ENCODE measurements around the gene AP3B1. TPM values are rescaled to one million over a fixed set of nuclear protein-coding genes. Genes with fewer than 3 reads are reported as not detected.
"Not testable (repeated sequence)": the region's sequence is repeated elsewhere in the genome, so short reads cannot be mapped to it uniquely, and the experiment has no call there.

The AP3B1 gene
- total RNA-seq, 4 donors from 2014 or later = 33.8 to 38.6 (median 36.0) TPM

- H3K4me1 ChIP-seq = no peaks in the 10 kb centered on the region
- no peak overlapping the region for H3K27ac ChIP-seq
- no peaks in the 10 kb centered on the region for H3K27me3 ChIP-seq
- peaks cover 0 to 6% of the 10 kb centered on the region in 2 donors for H3K36me3 ChIP-seq
- H3K4me3 ChIP-seq = no peak overlapping the region
- TF ChIP-seq EP300 (IDR thresholded peaks at IDR 0.05) = no peak
- ATAC-seq = no peak
- peaks cover 0 to 8% (median 0%) of the 10 kb centered on the region in 3 donors for H3K9me3 ChIP-seq
- 84% methylated on average over 3 of the region's 3 CpGs; no CpG with 5 or more reads in 1 of the 2 donors for WGBS, 2 donors (ENCODE audit: low coverage in 1 of 2)
These were observed 219.2 kb downstream of the AP3B1 start for GRCh38 chr5:78075301-78075700.

DNA sequence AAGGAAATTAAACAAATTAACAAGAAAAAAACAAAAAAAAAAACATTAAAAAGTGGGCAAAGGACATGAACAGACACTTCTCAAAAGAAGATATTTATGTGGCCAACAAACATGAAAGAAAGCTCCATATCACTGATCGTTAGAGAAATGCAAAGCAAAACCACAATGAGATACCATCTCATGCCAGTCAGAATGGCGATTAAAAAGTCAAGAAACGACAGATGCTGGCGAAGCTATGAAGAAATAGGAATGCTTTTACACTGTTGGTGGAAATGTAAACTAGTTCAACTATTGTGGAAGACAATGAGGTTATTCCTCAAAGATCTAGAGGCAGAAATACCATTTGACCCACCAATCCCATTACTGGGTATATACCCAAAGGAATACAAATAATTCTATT is 223.8 kb downstream of the AP3B1 start:
- not testable (repeated sequence) for H3K4me3 ChIP-seq, ATAC-seq, H3K36me3 ChIP-seq, H3K27ac ChIP-seq, H3K4me1 ChIP-seq, H3K27me3 ChIP-seq
- H3K9me3 ChIP-seq = peaks cover 0 to 29% (median 0%) of the 10 kb centered on the region in 3 donors
- WGBS, 2 donors (ENCODE audit: low coverage in 1 of 2) = 91 to 94% methylated on average over 4 of the region's 4 CpGs

GRCh38 chr5:78067581-78067980 is 226.9 kb downstream of the AP3B1 start:
- not testable (repeated sequence) for ATAC-seq, H3K27me3 ChIP-seq, H3K27ac ChIP-seq, H3K4me3 ChIP-seq, H3K4me1 ChIP-seq
- Histone ChIP-seq H3K36me3 (peaks cover 0 to 16% of the 10 kb centered on the region in 2 donors), H3K9me3 (peaks cover 0 to 29% (median 0%) of the 10 kb centered on the region in 3 donors)
- 71 to 96% methylated on average over 1 to 3 of the region's 3 CpGs for WGBS, 2 donors (ENCODE audit: low coverage in 1 of 2)

DNA sequence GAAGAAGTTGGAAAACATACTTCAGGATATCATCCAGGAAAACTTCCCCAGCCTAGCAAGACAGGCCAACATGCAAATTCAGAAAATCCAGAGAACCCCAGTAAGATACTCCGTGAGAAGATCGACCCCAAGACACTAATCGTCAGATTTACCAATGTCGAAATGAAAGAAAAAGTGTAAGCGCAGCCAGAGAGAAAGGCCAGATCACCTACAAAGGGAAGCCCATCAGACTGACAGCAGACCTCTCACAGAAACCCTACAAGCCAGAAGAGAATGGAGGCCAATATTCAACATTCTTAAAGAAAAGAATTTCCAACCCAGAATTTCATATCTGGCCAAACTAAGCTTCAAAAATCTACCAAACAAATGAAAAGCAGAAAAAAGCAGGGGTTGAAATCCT is 227.8 kb downstream of the AP3B1 start:
- not testable (repeated sequence) for H3K27me3 ChIP-seq, ATAC-seq, H3K4me1 ChIP-seq, H3K27ac ChIP-seq, H3K4me3 ChIP-seq
- H3K36me3 ChIP-seq = peaks cover 0 to 16% of the 10 kb centered on the region in 2 donors
- WGBS, 2 donors (ENCODE audit: low coverage in 1 of 2) = 83 to 92% methylated on average over 3 to 5 of the region's 5 CpGs
- peaks cover 0 to 29% (median 0%) of the 10 kb centered on the region in 3 donors for H3K9me3 ChIP-seq

- WGBS, 2 donors (ENCODE audit: low coverage in 1 of 2) = no CpG with 5 or more reads among the region's 5 CpGs
- Histone ChIP-seq H3K9me3 (peaks cover 0 to 21% (median 0%) of the 10 kb centered on the region in 3 donors), H3K36me3 (peaks cover 0 to 11% of the 10 kb centered on the region in 2 donors), H3K27me3 (no peaks in the 10 kb centered on the region), H3K27ac (no peak overlapping the region), H3K4me1 (no peaks in the 10 kb centered on the region), H3K4me3 (no peak overlapping the region)
- no peak for TF ChIP-seq EP300 (IDR thresholded peaks at IDR 0.05)
- no peak for TF ChIP-seq POLR2A (IDR thresholded peaks at IDR 0.05)
- no peak for TF ChIP-seq POLR2AphosphoS5 (IDR thresholded peaks at IDR 0.05)
- TF ChIP-seq, protein P1, sequence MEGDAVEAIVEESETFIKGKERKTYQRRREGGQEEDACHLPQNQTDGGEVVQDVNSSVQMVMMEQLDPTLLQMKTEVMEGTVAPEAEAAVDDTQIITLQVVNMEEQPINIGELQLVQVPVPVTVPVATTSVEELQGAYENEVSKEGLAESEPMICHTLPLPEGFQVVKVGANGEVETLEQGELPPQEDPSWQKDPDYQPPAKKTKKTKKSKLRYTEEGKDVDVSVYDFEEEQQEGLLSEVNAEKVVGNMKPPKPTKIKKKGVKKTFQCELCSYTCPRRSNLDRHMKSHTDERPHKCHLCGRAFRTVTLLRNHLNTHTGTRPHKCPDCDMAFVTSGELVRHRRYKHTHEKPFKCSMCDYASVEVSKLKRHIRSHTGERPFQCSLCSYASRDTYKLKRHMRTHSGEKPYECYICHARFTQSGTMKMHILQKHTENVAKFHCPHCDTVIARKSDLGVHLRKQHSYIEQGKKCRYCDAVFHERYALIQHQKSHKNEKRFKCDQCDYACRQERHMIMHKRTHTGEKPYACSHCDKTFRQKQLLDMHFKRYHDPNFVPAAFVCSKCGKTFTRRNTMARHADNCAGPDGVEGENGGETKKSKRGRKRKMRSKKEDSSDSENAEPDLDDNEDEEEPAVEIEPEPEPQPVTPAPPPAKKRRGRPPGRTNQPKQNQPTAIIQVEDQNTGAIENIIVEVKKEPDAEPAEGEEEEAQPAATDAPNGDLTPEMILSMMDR (IDR thresholded peaks at IDR 0.05) = no peak
- ATAC-seq = no peak
These were observed 228.8 kb downstream of the AP3B1 start for GRCh38 chr5:78065663-78066062.

DNA sequence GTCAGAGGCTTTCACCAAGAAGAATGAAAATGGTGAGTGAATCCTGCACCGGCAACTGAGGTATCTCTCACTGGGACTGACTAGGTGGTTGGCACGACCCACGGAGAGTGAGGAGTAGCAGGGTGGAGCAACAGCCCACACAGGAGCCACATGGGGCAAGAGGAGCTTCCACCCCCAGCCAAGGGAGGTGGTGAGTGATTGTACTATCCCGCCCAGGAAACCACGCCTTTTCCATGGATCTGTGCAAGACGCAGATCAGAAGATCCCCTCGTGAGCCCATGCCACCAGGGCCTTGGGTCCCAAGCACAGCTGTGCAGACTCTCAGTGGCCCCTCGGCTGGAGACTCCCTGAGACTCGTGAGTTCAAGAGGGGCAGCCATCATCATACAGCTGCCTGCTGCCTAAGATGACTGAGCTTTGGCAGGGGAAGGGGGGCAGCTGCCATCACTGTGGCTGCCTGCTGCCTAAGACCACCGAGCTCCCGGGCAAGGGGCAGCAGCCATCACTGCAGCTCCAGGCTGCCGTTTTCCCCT is 229.5 kb downstream of the AP3B1 start:
- H3K4me1 ChIP-seq = no peaks in the 10 kb centered on the region
- ATAC-seq = no peak
- WGBS, 2 donors (ENCODE audit: low coverage in 1 of 2) = no CpG with 5 or more reads among the region's 12 CpGs
- H3K27me3 ChIP-seq = no peaks in the 10 kb centered on the region
- H3K4me3 ChIP-seq = no peak overlapping the region
- H3K9me3 ChIP-seq = peaks cover 0 to 21% (median 0%) of the 10 kb centered on the region in 3 donors
- TF ChIP-seq, protein P1 (IDR thresholded peaks at IDR 0.05) = no peak
- TF ChIP-seq EP300 (IDR thresholded peaks at IDR 0.05) (no peak), POLR2AphosphoS5 (IDR thresholded peaks at IDR 0.05) (no peak), POLR2A (IDR thresholded peaks at IDR 0.05) (no peak)
- H3K27ac ChIP-seq = no peak overlapping the region
- H3K36me3 ChIP-seq = peaks cover 0 to 10% of the 10 kb centered on the region in 2 donors

DNA sequence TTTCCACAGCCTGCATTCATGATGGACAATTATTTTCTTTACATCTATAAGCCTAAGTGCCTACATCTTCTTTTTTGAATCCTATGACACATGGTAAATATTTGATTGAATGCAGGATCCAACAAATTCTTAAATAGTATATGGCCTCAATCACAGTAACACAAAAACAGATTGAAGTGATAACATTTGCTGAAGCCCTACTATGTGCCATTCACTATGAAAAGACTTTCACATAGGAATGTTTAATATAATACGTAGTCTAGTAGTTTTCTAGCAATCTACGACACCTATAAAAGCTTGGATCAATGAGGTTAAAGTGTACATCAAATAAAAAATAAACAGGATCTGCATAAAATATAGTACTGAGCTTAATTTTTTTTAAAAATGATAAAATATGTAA is 231.0 kb downstream of the AP3B1 start:
- 93 to 100% methylated on average over 2 of the region's 2 CpGs for WGBS, 2 donors (ENCODE audit: low coverage in 1 of 2)
- Histone ChIP-seq H3K9me3 (peaks cover 0 to 17% (median 0%) of the 10 kb centered on the region in 3 donors), H3K27ac (no peak overlapping the region), H3K4me1 (no peaks in the 10 kb centered on the region), H3K36me3 (peaks cover 0 to 10% of the 10 kb centered on the region in 2 donors), H3K4me3 (no peak overlapping the region), H3K27me3 (no peaks in the 10 kb centered on the region)
- ATAC-seq = no peak
- no peak for TF ChIP-seq POLR2AphosphoS5 (IDR thresholded peaks at IDR 0.05)
